Posterior cingulate gyrus (tissue), 11 donors: ENCODE results near the gene UBP1.
"Not testable (repeated sequence)": the region's sequence is repeated elsewhere in the genome, so short reads cannot be mapped to it uniquely, and the experiment has no call there.

Experiments used
- DNase-seq, 10 donors: peaks; one replicate each; pipeline versions ENCODE4 v3.0.0 to v3.0.0-alpha.2; 2020 to 2021; ENCODE audit warnings: mixed read lengths in 3 of 10
- intact Hi-C: fragments of 100-400 bp; cut with DNase I; formaldehyde crosslinking; loops from one replicate; pipeline ENCODE4 v1.15.1; 2023

UBP1 gene, protein sequence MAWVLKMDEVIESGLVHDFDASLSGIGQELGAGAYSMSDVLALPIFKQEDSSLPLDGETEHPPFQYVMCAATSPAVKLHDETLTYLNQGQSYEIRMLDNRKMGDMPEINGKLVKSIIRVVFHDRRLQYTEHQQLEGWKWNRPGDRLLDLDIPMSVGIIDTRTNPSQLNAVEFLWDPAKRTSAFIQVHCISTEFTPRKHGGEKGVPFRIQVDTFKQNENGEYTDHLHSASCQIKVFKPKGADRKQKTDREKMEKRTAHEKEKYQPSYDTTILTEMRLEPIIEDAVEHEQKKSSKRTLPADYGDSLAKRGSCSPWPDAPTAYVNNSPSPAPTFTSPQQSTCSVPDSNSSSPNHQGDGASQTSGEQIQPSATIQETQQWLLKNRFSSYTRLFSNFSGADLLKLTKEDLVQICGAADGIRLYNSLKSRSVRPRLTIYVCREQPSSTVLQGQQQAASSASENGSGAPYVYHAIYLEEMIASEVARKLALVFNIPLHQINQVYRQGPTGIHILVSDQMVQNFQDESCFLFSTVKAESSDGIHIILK

DNA sequence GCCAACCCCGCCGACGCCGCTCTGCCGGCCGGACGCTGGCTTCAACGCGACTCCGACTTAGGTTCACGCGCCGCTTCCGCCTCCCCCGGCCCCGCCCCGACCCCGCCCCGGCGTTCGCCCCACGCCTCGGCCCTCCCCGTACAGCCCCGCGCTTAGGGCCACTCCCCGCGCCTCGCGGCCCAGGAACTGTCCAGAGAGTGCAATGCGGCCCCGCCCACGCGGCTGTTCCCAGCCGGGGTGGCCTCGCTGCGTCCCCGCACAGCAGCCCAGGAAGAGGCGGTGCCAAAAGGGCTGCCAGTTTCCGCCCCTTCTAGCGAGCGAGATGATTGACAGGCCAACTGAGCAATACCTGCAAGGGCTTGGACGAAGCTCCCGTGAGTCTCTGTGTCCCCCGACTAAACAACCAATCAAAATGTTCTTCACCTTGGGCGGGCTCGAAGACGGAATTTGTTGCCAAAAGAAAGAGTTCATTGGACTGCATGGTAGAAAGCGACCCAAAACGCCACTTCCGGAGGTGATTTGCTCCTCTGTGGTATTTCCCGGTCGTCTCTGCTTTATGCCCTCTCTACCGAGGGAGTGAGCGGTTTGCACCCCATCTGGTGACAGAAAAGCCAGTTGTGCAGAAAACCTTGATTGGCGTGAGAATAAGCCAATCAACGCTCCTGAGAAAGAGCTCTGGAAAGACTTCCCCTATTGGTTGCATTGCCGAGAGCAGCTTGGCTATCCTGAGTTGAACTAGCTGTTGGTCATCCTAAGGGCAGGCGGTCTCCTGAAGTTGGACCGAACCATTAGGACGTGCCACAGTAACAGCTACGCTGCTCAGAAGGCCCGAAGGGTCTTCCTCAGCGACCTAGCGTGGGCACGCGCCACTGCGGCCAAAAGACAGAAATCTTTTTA, at the start of gene UBP1:
TSS of gene UBP1 (minus strand) at position 78 of the 897 bp plus-strand sequence. CDS start 557 bp downstream, outside the sequence.
- DNase-seq: peak; percentile 97 to 100 (median 99)
- intact Hi-C loops: loop anchor here (2.0 to 10.0 kb wide), 2 partner anchors 284 to 358 kb away; partner anchors contain the start of gene PDCD6IP

DNA sequence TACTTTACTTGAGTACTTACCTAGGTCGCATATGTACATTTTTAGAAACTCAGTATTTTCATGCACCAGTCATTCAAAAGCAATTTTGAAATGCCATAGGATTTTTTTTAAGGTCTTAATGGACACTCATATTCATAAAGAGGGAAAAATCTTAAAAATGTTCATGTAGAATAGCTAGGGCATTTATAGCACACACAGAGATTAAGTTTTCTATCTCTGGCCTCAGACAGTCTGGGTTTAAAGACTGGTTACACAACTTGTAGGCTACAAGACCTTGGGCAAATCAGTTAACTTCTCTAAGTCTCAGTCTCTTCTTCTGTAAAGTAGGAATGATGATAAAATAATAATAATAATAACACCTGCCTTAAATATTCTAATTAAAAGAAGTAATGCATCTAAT, 48.5 kb upstream of the UBP1 start:
- intact Hi-C loops: no loop called here
- DNase-seq: no peak

DNA sequence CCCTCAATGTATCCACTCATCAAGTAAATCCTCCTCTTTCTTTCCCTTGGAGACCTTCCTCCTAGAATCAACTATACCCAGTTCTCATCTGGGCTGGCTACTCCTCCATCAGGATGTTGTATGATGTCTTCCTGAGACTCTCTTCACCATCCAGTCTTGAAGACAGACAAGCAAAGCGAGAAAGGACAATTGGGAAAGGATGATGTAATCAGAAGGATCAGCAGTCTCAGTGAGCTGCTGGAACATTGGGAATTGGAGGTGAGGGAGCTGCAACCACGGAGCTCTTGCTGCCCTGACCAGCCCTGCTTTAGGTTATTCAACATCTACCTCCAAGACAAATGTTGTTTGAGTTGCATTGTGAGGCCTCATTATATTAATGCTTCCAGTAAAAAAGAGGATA, 48.0 kb upstream of the UBP1 start:
- intact Hi-C loops: no loop called here
- no peak for DNase-seq

DNA sequence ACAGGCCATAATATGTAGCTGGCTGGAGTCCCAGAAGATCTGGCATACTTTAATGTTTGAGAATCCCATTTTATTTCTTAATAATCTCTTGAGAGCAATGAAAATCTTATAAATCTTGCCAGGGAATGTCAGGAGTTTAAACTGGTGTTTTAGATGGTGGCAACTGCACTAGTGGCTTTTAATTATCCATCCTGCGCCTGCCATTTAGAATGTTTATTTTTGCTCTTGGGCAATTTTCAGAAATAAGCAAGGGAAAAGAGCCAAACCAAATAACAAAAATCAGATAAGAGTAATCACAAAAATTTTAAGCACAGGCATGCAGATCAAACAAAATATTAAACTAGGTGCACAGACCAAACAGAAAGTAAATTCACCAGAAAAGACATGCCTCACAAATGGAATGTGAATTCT, 41.9 kb upstream of the UBP1 start:
- intact Hi-C loops: no loop called here
- no peak for DNase-seq

DNA sequence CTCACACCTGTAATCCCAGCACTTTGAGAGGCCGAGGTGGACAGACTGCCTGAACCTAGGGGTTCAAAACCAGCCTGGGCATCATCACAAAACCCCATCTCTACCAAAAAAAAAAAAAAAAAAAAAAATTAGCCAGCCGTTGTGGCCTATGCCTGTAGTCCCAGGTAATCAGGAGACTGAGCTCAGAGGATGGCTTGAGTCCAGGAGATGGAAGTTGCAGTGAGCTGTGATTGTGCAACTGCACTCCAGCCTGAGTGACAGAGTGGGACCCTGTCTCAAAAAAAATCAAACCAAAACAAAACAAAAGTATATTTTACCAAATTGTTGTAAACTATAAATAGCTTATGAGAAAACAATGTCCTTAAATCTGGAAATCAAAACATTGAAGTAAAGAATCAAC, 34.7 kb upstream of the UBP1 start:
- DNase-seq: no peak
- intact Hi-C loops: no loop called here

DNA sequence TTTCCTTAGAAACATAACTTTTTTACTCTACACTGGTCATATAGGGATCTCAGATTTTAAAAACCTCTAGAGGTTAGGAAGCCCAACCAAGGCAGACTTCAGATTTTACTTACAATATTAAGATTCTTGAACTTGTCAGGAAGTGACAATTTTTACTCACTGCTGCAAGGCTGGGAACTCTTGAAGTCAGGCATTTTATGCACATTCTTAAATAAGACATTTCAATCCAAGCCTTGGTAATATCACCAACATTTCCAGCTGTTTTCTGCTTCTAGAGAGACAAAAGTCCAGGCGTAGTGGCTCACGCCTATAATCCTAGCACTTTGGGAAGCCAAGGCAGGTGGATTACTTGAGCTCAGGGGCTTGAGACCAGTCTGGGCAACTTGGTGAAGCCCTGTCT, 33.6 kb upstream of the UBP1 start:
- intact Hi-C loops: no loop called here
- no peak for DNase-seq

DNA sequence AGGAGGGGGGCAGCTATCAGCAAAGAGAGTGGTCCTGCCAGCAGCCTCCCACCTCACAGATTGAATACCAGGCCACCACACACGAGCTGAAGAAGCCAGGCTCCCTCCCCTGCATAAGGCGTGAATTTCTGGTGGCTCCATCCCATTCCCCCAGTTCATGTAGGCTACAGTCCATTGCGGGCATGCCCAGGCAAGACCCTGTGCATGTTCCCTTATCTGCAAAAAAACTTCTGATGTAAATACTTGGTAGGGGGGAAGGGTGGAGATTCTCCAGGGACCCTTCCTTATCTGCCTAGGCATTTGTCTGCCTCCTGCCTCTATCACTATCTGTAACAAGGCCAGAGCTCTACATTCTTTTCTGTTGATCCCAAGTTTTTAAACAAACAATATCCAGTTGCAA, 27.6 kb upstream of the UBP1 start:
- intact Hi-C loops: no loop called here
- DNase-seq: no peak

DNA sequence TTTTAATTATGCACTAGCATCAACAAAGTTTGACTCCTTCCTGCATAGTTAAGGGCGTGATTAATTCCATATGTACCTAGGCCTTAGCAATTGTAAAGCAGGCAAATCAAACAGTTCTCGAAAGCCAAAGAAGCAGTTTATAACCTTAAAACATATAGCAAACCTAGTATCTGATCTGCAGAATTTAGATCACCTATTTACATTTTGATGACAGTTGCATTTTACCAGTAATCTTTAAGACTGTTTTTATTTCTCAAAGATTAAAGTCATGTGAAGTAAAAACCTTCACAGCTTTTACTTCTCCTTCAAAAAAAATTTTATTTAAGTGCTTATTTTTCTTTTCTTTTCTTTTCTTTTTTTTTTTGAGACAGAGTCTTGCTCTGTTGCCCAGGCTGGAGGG, 20.9 kb upstream of the UBP1 start:
- DNase-seq: no peak
- intact Hi-C loops: no loop called here

DNA sequence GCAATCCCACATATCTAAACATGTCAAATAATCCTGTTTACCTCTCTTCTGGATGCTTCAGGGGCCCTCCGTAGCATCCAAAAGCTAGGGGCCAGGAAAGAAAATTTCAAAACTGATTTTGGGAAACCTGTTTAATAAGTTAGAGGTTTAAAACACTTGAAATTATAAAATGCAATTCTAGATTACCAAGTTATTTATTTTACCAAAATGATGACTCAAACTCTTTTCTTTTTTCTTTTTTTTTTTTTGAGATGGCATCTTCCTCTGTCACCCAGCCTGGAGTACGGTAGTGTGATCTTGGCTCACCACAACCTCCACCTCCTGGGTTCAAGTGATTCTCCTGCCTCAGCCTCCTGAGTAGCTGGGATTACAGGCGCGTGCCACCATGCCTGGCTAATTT, 19.4 kb upstream of the UBP1 start:
- DNase-seq, intact Hi-C loops: not testable (repeated sequence)

DNA sequence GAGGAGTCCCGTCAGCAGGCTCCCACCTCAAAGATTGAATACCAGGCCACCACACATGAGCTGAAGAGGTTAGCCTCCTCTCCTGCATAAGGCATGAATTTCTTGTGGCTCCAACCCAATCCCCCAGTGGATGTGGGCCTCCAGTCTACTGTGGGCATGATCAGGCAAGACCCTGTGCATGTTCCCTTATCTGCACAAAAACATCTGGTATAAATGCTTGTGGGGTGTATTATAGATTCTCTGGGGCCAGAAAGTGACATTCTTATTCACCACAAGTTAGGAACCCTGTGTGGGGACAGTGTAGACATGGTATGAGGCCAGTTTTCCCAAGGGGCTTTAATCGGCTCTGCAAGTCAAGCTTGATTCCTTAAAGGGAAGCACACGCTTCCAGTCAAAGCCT, 18.2 kb upstream of the UBP1 start:
- intact Hi-C loops: no loop called here

DNA sequence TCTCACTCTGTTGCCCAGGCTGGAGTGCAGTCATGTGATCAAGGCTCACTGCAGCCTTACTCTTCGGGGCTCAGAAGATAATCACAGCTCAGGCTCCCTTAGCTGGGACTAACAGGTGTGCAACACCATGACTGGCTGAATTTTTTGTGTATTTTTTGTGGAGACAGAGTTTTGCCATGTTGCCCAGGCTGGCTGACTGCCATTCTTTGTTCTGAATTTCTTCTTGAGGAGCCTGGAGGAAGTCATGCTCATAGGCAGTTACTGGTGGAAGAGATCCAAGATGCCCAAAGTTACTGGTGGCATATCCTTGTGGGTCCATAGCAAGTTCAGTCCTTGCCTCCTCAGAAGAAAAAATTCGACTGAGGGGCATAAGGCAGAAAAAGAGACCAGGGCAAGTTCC, 16.6 kb upstream of the UBP1 start:
- no peak for DNase-seq
- intact Hi-C loops: no loop called here

More for the DNA sequence above, 18.2 kb upstream of the UBP1 start:
- DNase-seq: no peak

DNA sequence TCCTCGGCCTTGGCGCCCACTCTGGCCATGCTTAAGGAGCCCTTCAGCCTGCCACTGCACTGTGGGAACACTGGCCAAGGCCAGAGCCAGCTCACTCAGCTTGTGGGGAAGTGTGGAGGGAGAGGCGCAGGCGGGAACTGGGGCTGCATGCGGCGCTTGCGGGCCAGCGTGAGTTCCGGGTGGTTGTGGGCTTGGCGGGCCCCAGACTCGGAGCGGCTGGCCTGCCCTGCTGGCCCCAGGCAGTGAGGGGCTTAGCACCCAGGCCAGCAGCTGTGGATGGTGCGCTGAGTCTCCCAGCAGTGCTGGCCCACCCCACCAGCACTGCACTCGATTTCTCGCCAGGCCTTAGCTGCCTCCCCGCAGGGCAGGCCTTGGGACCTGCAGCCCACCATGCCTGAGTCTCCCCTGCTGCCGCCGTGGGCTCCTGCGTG, 13.1 kb upstream of the UBP1 start:
- intact Hi-C loops: no loop called here
- DNase-seq: peak in 1 of 10 donors; percentile 80

DNA sequence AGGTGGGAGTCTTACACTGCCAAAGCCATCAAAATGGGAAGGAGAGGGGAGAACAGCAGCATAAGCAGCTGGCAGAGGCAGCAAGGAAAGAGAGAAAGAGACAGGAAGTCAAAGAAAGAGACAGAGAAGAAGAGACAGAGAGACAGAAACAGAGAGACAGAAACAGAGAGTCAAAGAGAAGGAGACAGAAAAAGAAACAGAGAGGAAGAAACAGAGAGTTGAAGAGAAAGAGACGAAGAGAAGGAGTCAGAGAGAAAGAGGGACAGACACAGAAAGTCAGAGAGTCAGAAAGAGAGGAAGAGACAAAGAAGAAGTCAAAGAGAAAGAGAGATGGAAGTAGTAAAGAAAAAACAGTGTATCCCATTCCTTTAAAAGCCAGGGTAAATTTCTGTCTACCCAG, 11.8 kb upstream of the UBP1 start:
- DNase-seq, intact Hi-C loops: not testable (repeated sequence)

DNA sequence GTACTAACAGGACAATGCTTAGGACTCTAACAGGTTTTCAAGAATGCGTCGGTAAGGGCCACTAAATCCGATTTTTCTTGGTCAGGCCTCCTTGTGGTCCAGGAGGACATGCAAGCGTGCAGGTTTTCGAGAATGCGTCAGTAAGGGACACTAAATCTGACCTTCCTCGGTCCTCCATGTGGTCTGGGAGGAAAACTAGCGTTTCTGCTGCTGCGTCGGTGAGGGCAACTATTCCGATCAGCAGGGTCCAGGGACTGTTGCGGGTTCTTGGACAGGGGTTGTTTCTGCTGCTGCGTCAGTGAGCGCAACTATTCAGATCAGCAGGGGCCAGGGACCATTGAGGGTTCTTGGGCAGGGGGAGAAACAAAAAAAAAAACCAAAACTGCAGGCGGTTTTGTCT, 7.8 kb upstream of the UBP1 start:
- intact Hi-C loops: loop anchor here (10.0 kb wide), 1 partner anchor 277 kb away; no protein-coding TSS in a partner anchor
- DNase-seq: no peak

DNA sequence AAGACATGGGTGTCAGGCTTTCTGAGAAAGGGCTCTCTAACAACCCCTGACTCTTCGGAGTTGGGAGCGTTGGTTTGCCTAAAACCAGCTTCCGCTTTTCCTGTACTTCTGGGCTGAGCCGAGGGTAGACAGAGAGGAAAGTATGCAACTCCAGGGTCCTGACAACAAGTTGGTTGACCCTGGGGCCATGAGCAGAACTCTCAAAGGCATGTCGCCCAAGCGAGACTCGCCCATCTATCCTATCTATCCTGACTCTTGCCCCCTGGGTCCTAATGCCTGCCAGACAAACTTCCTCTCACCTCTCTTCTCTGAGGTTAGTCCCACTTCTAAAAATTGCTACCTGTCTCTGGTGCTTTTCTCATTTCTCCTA, 7.0 kb upstream of the UBP1 start:
- intact Hi-C loops: loop anchor here (10.0 kb wide), 1 partner anchor 278 kb away; no protein-coding TSS in a partner anchor
- not testable (repeated sequence) for DNase-seq

DNA sequence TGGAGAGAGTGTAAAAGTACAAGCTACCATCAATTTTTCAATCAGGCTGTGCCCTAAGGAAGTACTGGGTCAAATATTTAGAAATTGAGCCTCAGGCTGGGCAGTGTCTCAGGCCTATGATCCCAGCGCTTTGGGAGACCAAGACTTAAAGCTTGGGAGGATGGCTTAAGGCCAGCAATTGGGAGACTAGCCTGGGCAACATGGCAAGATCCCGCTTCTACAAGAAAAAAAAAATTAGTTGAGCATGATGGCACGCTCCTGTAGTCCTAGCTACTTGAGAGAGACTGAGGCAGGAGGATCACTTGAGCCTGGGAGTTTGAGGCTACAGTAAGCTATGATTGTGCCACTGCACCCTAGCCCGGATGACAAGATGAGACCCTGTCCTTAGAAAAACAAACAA, 2.0 kb upstream of the UBP1 start:
- intact Hi-C loops: loop anchor here (10.0 kb wide), 1 partner anchor 283 kb away; no protein-coding TSS in a partner anchor

DNA sequence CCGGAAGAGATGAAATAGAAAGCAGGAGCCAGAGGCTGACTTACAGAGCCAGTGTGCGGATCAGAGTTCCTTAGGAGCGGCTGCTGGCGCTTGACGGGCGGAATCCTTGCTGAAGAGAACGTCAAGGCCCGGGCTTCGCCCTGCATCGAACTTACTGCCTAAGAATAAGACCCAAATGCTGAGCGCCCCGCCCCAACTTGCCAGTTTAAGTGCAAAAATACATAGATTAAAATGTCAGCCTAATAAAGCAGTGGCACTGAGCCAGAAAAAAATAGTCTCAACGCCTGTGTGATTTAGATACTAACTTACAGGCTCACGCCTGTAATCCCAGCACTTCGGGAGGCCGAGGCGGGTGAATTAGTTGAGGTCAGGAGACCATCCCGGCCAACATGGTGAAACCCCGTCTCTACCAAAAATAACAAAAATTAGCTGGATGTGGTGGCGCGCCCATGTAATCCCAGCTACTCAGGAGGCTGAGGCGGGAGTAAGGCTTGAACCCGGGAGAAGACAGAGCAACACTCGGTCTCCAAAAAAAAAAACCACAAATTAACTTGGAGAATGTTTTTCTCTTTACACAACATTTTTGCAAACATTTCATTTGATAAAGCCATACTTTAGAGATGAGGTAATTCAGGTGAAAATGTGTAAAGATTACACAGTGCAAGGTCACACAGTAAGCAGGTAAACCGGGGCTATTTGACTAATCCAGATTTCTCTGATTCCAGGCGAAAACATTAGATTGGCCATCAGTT, 1.2 kb upstream of the UBP1 start:
- peak in 4 of 10 donors; percentile 38 to 91 (median 68) for DNase-seq
- intact Hi-C loops: loop anchor here (2.0 to 10.0 kb wide), 2 partner anchors 283 to 357 kb away; partner anchors contain the start of gene PDCD6IP

More for the DNA sequence above, 2.0 kb upstream of the UBP1 start:
- DNase-seq: no peak

DNA sequence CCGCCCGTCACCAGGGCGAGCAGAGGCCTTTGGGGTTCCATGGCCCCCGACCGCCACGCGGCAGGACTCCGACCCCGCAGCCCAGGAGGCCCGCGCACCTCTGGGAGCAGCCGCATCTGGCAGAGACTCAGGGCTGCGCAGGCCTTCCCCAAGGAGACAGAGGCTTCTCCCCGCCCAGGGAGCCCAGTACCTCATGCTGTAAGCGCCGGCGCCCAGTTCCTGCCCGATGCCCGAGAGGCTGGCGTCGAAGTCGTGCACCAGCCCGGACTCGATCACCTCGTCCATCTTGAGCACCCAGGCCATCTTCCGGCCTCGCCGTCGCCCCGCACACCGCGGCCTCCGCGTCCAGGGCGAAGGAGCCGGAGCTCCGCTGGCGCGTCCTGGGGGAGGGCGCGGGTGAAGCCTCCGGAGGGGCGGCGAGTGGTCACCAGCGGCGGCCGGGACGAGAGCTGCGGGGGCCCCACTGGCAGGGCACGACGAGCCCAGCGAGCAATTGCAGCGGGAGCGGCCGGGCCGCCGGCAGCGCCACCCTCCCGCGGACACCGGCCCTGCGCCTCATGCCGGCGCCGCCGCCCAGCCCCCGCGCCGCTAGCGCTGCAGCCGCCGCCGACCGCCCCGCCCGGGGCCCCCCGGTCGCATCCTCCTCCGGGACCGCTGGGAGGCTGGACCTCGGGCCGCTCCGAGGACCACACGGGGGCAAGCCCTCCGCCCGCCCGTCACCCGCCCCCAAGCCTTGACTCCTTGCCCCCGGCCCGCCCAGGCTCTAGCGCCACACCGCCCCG, 468 bp downstream of the UBP1 start:
- intact Hi-C loops: loop anchor here (2.0 to 10.0 kb wide), 2 partner anchors 285 to 359 kb away; partner anchors contain the start of gene PDCD6IP
- DNase-seq: peak in 9 of 10 donors; percentile 19 to 91 (median 38)

DNA sequence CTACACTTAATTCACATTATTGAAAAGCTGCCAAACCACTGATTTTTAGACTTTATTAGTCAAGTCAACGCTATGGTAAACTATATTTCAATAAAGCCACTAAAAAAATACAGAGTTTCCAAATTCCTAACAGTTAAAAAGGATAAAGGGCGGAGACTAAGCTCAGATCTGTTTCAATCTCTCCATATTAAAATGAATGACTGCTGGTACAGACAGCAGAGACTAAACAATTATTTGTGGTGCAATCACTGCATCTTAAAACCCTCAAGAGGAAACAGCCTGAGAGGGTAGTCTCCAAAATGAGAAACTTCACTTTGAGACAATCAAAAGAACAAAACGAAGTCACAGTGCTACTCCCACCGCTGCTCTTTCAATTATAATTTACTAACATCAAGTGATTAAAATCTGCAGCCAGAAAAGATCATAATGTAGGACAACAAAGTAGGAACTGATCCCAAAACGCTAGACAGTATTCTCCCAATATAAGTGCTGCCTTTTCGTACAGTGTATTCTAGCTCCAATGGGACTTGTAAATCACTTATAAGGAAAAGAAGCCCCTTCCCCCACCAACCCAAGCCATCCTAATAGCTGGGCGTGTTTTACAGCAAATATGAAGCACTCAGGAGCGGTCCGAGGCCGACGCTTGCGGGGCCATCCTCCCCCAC, 1.2 kb downstream of the UBP1 start:
- DNase-seq: no peak

More for the DNA sequence above, 1.2 kb downstream of the UBP1 start:
- intact Hi-C loops: no loop called here
